ENCODE measurements around the gene TMC6.
"Not testable (repeated sequence)": the region's sequence is repeated elsewhere in the genome, so short reads cannot be mapped to it uniquely, and the experiment has no call there.

TMC6 gene

GRCh38 chr17:78111016-78111726, 17.4 kb downstream of the TMC6 start:
- DNase-seq (ENCODE audit: low read depth in 2 of 2) = no peak

DNA sequence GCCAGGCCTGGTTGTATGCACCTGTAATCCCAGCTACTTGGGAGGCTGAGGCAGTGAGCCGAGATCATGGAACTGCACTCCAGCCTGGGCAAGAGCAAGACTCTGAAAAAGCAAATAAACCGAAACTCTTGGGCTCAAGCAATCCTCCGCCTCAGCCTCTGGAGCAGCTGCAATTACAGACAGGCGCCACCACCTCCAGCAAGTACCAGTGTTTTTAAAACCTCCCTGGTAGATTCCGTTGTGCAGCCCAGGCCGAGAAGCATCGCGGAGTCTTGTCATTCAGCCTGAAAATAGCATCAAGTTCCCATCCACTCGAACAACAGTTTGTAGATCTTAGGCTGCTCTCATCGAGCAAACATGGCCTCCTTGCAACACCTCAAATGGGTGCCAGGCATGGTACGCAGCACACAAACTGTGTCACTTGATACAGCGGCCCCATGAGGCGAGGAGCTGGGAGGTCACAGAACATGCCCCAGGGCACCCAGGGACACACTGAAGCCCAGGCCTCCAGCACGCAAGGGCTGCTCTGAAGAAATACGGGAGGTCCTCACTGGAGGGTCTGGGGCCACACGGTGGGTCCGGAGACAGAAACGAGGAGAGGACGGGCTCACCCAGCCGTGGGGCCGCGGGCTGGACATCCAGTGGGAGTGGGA, 18.1 kb downstream of the TMC6 start:
- DNase-seq (ENCODE audit: low read depth in 2 of 2) = no peak

GRCh38 chr17:78109489-78109761, 19.1 kb downstream of the TMC6 start:
- no peak for DNase-seq (ENCODE audit: low read depth in 2 of 2)

GRCh38 chr17:78108726-78109488, 19.6 kb downstream of the TMC6 start:
- DNase-seq (ENCODE audit: low read depth in 2 of 2) = no peak

GRCh38 chr17:78107976-78108725, 20.4 kb downstream of the TMC6 start:
- no peak for DNase-seq (ENCODE audit: low read depth in 2 of 2)

GRCh38 chr17:78107457-78107856, 21.1 kb downstream of the TMC6 start:
- DNase-seq (ENCODE audit: low read depth in 2 of 2) = no peak

GRCh38 chr17:78106211-78106610, 22.3 kb downstream of the TMC6 start:
- DNase-seq (ENCODE audit: low read depth in 2 of 2) = no peak

DNA sequence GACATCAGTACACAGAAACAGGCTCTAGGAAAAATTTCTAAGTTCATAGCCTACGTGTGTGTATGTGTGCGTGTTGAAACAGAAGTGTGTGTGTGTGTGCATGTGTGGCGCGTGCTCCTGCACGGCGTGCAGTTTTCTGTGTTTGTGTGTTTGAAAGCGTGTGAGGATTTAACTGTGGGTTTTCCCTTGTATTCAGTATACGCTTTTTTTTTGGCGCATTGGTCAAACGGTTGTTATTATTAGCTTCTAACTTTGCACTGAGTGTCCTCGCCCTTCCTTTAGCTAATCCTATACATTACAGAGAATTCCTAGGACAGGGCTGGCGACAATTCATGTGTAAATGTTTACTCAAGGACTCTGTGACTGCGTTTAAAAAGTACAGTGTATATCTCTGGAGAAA, 23.0 kb downstream of the TMC6 start:
- DNase-seq (ENCODE audit: low read depth in 2 of 2) = no peak

- DNase-seq (ENCODE audit: low read depth in 2 of 2) = no peak
Observed at GRCh38 chr17:78105101-78105500, 23.5 kb downstream of the TMC6 start.

DNA sequence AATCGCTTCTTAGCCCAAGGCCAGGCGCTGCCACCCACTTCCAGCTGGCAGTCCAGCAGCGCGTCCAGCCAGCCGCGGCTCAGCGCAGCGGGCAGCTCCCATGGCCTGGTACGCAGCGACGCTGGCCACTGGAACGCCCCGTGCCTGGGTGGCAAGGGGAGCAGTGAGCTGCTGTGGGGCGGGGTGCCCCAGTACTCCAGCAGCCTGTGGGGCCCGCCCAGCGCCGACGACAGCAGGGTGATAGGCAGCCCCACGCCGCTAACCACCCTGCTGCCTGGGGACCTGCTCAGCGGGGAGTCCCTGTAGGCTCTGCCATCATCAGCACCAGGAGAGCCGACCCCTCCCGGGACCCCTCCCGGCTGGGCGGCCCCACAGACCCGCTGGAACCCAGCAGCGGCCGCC, 24.0 kb downstream of the TMC6 start:
- DNase-seq (ENCODE audit: low read depth in 2 of 2) = no peak

DNA sequence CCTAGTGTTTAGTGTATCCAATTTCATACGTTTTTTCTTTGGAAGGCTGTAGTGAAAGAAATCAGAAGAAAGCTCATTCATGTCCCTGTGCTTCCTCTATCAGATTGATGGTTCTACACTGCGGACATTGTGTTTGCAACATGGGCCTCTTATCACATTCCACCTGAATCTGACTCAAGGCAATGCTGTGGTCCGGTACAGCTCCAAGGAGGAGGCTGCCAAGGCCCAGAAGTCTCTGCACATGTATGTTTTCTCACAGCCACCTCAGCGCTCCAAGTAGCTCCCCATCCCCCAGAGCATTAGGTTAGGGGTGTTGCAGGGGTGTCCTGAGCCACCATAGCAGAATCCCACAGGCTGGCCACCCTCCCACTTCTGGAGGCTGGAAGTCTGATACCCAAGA, 25.2 kb downstream of the TMC6 start:
- DNase-seq (ENCODE audit: low read depth in 2 of 2) = no peak

DNA sequence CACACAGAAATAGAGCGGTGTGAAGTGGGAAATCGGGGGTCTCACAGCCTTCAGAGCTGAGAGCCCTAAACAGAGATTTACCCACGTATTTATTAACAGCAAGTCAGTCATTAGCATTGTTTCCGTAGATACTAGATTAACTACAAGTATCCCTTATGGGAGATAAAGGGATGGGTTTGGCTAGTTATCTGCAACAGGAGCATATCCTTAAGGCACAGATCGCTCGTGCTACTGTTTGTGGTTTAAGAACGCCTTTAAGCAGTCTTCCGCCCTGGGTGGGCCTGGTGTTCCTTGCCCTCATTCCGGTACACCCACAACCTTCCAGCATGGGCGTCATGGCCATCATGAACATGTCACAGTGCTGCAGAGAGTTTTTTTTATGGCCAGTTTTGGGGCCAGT, 27.0 kb downstream of the TMC6 start:
- no peak for DNase-seq (ENCODE audit: low read depth in 2 of 2)

GRCh38 chr17:78101112-78101511, 27.4 kb downstream of the TMC6 start:
- no peak for DNase-seq (ENCODE audit: low read depth in 2 of 2)

- no peak for DNase-seq (ENCODE audit: low read depth in 2 of 2)
Observed at GRCh38 chr17:78096093-78096492, 32.5 kb downstream of the TMC6 start.

DNA sequence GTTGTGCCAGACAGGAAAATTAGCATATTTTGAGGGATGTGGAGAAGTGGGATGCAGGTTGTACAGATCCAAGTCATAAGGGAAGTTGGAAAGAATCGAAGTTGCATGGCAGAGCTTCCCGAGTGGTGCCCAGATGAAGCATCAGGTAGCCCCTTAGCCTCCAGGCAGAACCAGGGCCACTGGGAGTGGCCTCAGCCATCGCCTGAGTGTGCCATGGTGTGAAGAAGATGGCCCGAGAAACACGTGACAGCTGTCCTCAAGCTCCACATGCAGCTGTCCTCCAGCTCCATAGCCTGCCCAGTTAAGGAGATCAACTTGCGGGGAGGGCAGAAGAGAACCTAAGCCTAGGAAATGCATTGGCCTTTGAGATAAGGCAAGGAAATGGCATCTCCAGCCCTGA, 33.5 kb downstream of the TMC6 start:
- DNase-seq (ENCODE audit: low read depth in 2 of 2) = no peak

GRCh38 chr17:78092794-78093324, 35.7 kb downstream of the TMC6 start:
- no peak for DNase-seq (ENCODE audit: low read depth in 2 of 2)

DNA sequence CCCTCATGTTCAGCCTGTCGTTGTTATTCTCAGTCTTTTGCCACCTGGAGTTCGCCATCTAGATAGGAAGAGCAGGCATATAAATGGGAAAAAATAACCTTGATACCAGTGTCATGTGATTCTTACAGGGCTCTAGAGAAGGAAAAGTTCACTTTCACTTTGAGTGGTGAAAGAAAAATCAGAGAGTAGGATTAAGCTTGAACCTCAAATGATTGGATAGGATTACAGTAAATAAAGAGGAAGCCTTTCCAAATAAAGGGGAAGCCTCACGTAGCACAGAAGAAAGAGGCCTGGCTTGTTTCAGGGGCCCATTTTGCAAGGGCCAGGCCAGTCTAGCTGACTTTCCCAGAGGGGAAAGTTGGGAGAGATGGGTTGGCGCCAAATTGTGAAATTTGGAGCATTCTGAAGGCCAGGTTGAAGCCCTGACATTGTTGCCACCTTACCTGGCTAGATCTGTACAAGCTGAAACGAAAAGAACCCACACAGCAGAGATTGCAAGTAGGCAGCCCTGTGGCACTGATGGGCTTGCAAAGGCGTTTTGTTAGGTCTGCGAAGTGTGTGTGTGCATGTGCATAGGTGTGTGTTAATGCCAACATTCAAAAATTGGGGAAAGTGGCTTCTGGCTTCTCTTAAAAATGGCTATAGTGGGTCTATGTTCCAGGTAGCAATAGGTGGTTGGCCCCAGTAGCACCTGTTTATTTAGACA, 38.8 kb downstream of the TMC6 start:
- no peak for DNase-seq (ENCODE audit: low read depth in 2 of 2)

GRCh38 chr17:78088529-78088928, 40.0 kb downstream of the TMC6 start:
- no peak for DNase-seq (ENCODE audit: low read depth in 2 of 2)

GRCh38 chr17:78086740-78087139, 41.8 kb downstream of the TMC6 start:
- DNase-seq (ENCODE audit: low read depth in 2 of 2) = no peak

- no peak for DNase-seq (ENCODE audit: low read depth in 2 of 2)
Observed at GRCh38 chr17:78082988-78083387, 45.6 kb downstream of the TMC6 start.

- DNase-seq (ENCODE audit: low read depth in 2 of 2) = not testable (repeated sequence)
Observed at GRCh38 chr17:78082355-78082872, 46.1 kb downstream of the TMC6 start.
